GM12864 (cell line): Measurements from ENCODE around the gene TSPEAR.

ENCODE experiments used
- DNase-seq: peaks from one replicate; pipeline ENCODE4 v3.0.0-alpha.2; 2011; ENCODE audit warnings: low read depth
- H3K4me3 ChIP-seq: 2 replicates; pipeline ENCODE4 v1.5.1; 2011; ENCODE audit warnings: mild to moderate bottlenecking, low read depth, low read length, control low read depth
- CTCF ChIP-seq: IDR thresholded peaks from 2 replicates; pipeline ENCODE4 v1.5.1; 2011; ENCODE audit warnings: low read depth, mild to moderate bottlenecking, moderate library complexity, low read length, control low read depth, inconsistent platforms; ENCODE audit errors: missing control alignments

TSPEAR gene

DNA sequence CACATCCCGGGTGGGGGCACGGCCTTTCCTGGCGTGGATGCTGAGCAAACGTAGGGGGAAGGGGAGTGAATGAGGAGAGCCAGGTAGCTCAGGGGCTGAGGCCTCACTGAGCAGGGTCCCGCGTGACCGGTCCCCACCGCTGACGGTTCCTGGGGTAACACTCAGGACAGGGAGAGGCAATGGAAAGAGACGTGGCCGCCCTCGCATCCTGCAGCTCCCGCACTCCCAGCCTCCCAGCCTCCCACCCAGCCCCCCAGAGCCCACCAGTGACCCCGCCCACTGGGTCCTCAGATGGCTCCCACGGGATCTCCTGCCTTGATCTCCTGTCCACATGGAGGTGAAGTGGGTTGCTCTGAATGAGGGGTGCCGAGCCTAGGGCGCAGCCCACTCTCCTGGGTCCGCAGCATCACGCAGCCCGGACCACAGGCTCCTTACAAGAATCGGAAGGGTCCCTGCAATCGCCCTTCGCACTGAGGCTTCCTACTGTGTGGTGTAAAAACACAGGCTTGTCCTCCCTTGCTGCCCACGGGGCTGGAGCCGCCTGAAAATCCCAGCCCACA, 2.4 kb downstream of the TSPEAR start:
- TF ChIP-seq CTCF, result no peak
- no peak overlapping the region for H3K4me3 ChIP-seq
- DNase-seq, result no peak

GRCh38 chr21:44708213-44708865, 3.0 kb downstream of the TSPEAR start:
- TF ChIP-seq CTCF, result no peak
- H3K4me3 ChIP-seq, result no peak overlapping the region

GRCh38 chr21:44706706-44707581, 4.4 kb downstream of the TSPEAR start:
- no peak for DNase-seq
- H3K4me3 ChIP-seq, result no peak overlapping the region
- TF ChIP-seq CTCF, result no peak

More at GRCh38 chr21:44708213-44708865, 3.0 kb downstream of the TSPEAR start:
- no peak for DNase-seq

DNA sequence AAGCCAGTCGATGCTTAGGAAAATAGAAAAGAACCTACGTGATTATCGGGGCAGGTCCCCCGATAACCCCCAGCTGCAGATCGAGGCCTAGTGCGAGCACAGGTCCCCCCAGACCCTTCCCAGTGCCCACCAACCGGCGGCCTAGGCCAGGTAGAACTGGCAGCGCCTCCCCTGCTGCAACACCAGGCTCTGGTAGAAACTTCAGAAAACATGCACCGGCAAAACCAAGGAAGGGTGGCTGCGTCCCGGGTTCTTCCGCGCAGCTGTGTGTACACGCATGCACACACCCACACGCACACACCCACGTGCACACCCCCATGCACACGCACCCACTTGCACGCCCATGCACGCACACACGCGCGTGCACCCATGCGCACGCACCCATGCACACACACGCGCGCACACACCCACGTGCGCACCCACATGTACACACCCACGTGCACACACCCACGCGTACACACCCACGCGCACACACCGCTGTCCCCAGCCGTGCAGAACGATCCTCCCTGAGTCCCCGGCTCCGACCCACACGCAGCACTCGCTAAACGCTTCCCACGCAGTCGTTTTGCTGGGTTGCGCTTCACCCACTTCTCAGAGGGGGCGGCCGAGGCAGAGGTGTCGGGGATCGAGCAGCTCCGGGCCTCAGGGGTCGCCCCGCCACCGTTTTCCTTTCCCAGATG, 5.2 kb downstream of the TSPEAR start:
- no peak overlapping the region for H3K4me3 ChIP-seq
- DNase-seq, result no peak
- no peak for TF ChIP-seq CTCF

DNA sequence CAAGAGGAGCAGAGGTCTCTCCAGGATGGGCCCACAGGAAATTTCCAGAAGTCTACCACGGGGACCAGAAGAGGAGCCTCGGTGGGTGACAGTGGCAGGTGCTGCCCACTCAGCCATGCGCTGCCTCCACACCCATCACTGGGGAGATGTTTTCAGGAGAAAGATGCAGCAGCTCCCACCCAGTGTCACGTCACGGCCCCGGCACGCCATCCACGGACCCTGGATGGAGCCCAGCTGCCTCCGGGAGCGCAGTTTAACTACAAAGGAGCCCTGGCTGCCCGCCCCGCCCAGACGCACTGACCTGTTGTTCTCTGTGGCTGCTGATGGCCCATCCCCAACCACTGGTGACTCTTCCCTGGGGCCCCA, 6.8 kb downstream of the TSPEAR start:
- no peak for DNase-seq
- no peak overlapping the region for H3K4me3 ChIP-seq

More for the DNA sequence above, 6.8 kb downstream of the TSPEAR start:
- TF ChIP-seq CTCF, result no peak
